ENCODE results near the gene USPL1.

The USPL1 gene

GRCh38 chr13:30652746-30653386, 35.1 kb downstream of the USPL1 start:
- H3K27me3 ChIP-seq (ENCODE audit: insufficient read depth, poor library complexity, severe bottlenecking), result no peaks in the 10 kb centered on the region
- no peak for DNase-seq (ENCODE audit: low read depth in 1 of 2, low spot score in 1 of 2)
- TF ChIP-seq REST (IDR thresholded peaks at IDR 0.05; ENCODE audit: insufficient replicate concordance, low read depth), result no peak
- TF ChIP-seq GABPA (IDR thresholded peaks at IDR 0.05; ENCODE audit: low read depth), result no peak
- TF ChIP-seq SPI1 (IDR thresholded peaks at IDR 0.05; ENCODE audit: borderline replicate concordance, low read depth), result no peak
- TF ChIP-seq, protein P1, sequence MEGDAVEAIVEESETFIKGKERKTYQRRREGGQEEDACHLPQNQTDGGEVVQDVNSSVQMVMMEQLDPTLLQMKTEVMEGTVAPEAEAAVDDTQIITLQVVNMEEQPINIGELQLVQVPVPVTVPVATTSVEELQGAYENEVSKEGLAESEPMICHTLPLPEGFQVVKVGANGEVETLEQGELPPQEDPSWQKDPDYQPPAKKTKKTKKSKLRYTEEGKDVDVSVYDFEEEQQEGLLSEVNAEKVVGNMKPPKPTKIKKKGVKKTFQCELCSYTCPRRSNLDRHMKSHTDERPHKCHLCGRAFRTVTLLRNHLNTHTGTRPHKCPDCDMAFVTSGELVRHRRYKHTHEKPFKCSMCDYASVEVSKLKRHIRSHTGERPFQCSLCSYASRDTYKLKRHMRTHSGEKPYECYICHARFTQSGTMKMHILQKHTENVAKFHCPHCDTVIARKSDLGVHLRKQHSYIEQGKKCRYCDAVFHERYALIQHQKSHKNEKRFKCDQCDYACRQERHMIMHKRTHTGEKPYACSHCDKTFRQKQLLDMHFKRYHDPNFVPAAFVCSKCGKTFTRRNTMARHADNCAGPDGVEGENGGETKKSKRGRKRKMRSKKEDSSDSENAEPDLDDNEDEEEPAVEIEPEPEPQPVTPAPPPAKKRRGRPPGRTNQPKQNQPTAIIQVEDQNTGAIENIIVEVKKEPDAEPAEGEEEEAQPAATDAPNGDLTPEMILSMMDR (IDR thresholded peaks at IDR 0.05; ENCODE audit: insufficient read depth, low read length), result no peak
- TF ChIP-seq POLR2AphosphoS5 (IDR thresholded peaks at IDR 0.05; ENCODE audit: low read depth), result no peak
- H3K4me3 ChIP-seq (replicated peaks; ENCODE audit: insufficient read depth, low read length), result no peak overlapping the region
- H3K27ac ChIP-seq (replicated peaks), result no peak overlapping the region

GRCh38 chr13:30654430-30654829, 36.7 kb downstream of the USPL1 start:
- no peak overlapping the region for H3K4me3 ChIP-seq (replicated peaks; ENCODE audit: insufficient read depth, low read length)
- H3K27ac ChIP-seq (replicated peaks), result no peak overlapping the region
- no peaks in the 10 kb centered on the region for H3K27me3 ChIP-seq (ENCODE audit: insufficient read depth, poor library complexity, severe bottlenecking)
- no peak for DNase-seq (ENCODE audit: low read depth in 1 of 2, low spot score in 1 of 2)
- TF ChIP-seq POLR2AphosphoS5 (IDR thresholded peaks at IDR 0.05; ENCODE audit: low read depth), result no peak
- TF ChIP-seq SPI1 (IDR thresholded peaks at IDR 0.05; ENCODE audit: borderline replicate concordance, low read depth), result no peak
- no peak for TF ChIP-seq REST (IDR thresholded peaks at IDR 0.05; ENCODE audit: insufficient replicate concordance, low read depth)
- TF ChIP-seq GABPA (IDR thresholded peaks at IDR 0.05; ENCODE audit: low read depth), result no peak

DNA sequence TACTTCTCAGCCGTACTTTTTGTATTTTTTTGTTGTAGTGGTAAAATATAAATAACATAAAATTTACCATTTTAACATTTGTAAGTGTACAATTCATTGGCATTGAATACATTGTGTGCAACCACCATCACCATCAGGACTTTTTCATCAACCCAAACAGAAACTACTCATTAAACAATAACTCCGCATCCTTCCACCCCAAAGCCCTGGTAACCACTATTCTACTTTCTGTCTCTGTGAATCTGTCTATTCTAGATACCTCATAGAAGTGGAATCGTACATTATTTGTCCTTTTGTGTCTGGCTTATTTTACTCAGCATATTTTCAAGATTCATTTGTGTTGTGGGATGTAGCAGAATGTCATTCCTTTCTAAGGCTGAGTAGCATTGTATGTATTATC, 38.5 kb downstream of the USPL1 start:
- no peak for DNase-seq (ENCODE audit: low read depth in 1 of 2, low spot score in 1 of 2)
- Histone ChIP-seq H3K27ac (replicated peaks) (no peak overlapping the region), H3K27me3 (ENCODE audit: insufficient read depth, poor library complexity, severe bottlenecking) (no peaks in the 10 kb centered on the region), H3K4me3 (replicated peaks; ENCODE audit: insufficient read depth, low read length) (no peak overlapping the region)
- no peak for TF ChIP-seq POLR2AphosphoS5 (IDR thresholded peaks at IDR 0.05; ENCODE audit: low read depth)
- no peak for TF ChIP-seq REST (IDR thresholded peaks at IDR 0.05; ENCODE audit: insufficient replicate concordance, low read depth)

GRCh38 chr13:30659980-30660379, 42.3 kb downstream of the USPL1 start:
- no peak for DNase-seq (ENCODE audit: low read depth in 1 of 2, low spot score in 1 of 2)
- H3K4me3 ChIP-seq (replicated peaks; ENCODE audit: insufficient read depth, low read length), result no peak overlapping the region
- H3K27me3 ChIP-seq (ENCODE audit: insufficient read depth, poor library complexity, severe bottlenecking), result no peaks in the 10 kb centered on the region
- no peak for TF ChIP-seq GABPA (IDR thresholded peaks at IDR 0.05; ENCODE audit: low read depth)
- TF ChIP-seq SPI1 (IDR thresholded peaks at IDR 0.05; ENCODE audit: borderline replicate concordance, low read depth), result no peak
- no peak for TF ChIP-seq REST (IDR thresholded peaks at IDR 0.05; ENCODE audit: insufficient replicate concordance, low read depth)
- no peak for TF ChIP-seq POLR2AphosphoS5 (IDR thresholded peaks at IDR 0.05; ENCODE audit: low read depth)
- TF ChIP-seq, protein P1 (IDR thresholded peaks at IDR 0.05; ENCODE audit: insufficient read depth, low read length), result no peak
- no peak overlapping the region for H3K27ac ChIP-seq (replicated peaks)

Data from HL-60 (cell line).